ENCODE results near the gene CASTOR1. TPM values are rescaled to one million over a fixed set of nuclear protein-coding genes. Genes with fewer than 3 reads are reported as not detected.

The CASTOR1 gene
- total and polyA plus RNA-seq, 2 donors (not counting 3 experiments of a cell fraction or from before 2014, with no cell fraction given), result 8.1 to 26.8 TPM

GRCh38 chr22:30260682-30261081 is 28.6 kb downstream of the CASTOR1 start:
- FAIRE-seq, result no peak
- no peaks in the 10 kb centered on the region for H3K79me2 ChIP-seq (ENCODE audit: control insufficient read depth, insufficient read depth, low read length)

More at GRCh38 chr22:30260682-30261081, 28.6 kb downstream of the CASTOR1 start:
- DNase-seq (ENCODE audit: low read depth, low spot score), result no peak
- no peak overlapping the region for H3K27ac ChIP-seq (ENCODE audit: insufficient read depth, low read depth, low read length)
- H3K27me3 ChIP-seq (ENCODE audit: control insufficient read depth in 2 of 2, insufficient read depth in 2 of 2, low read length in 2 of 2), result no peaks in the 10 kb centered on the region
- H3K4me2 ChIP-seq (ENCODE audit: insufficient read depth, low read length), result no peak overlapping the region
- no peaks in the 10 kb centered on the region for H3K36me3 ChIP-seq (ENCODE audit: control insufficient read depth in 2 of 2, extremely low read depth in 1 of 2, insufficient read depth in 2 of 2, low read length in 2 of 2)
- no peak overlapping the region for H3K4me3 ChIP-seq (replicated peaks in 1 of 3; ENCODE audit: insufficient read depth in 1 of 3, low read depth in 1 of 3, low read length in 3 of 3)
- dilution Hi-C loops (cut with MboI; ENCODE audit: extremely low pct_ligation_motif_present, low sequenced_read_pairs), result no loop called here
- ChIA-PET POLR2A (no interaction called here), CTCF (interaction anchor here (0.8 to 3.7 kb wide), 6 partner anchors 10 to 131 kb away, joined by 3 to 56 read pairs (median 4); partner anchors contain the start of genes RNF215 and TBC1D10A)
- H3K9ac ChIP-seq (replicated peaks; ENCODE audit: extremely low read depth, insufficient read depth, low read length), result no peak overlapping the region
- peaks cover 10% of the 10 kb centered on the region for H3K4me1 ChIP-seq (ENCODE audit: control insufficient read depth, extremely low read depth, insufficient read depth, low read length)
- BruUV-seq (replicated peaks), result no TSS peak
- intact Hi-C loops (cut with micrococcal nuclease), result no loop called here
- H3K9me1 ChIP-seq (replicated peaks; ENCODE audit: control insufficient read depth, extremely low read depth, insufficient read depth, low read length), result no peaks in the 10 kb centered on the region
- no peaks in the 10 kb centered on the region for H3K9me3 ChIP-seq (replicated peaks; ENCODE audit: control insufficient read depth, insufficient read depth, low read length)
- H4K20me1 ChIP-seq (replicated peaks; ENCODE audit: control insufficient read depth, extremely low read depth, insufficient read depth, low read length), result no peaks in the 10 kb centered on the region
- TF ChIP-seq JUN (IDR thresholded peaks at IDR 0.05; ENCODE audit: borderline replicate concordance, insufficient read depth, insufficient read length, low read depth), result no peak
- no peak for TF ChIP-seq POLR2A (IDR thresholded peaks at IDR 0.05; ENCODE audit: low read depth, low read length)
- no peak for TF ChIP-seq GATA2 (IDR thresholded peaks at IDR 0.05; ENCODE audit: insufficient read depth, insufficient read length, low read depth, low read length)
- no peak for TF ChIP-seq POLR2AphosphoS5 (IDR thresholded peaks at IDR 0.05; ENCODE audit: insufficient read depth, low read depth, low read length)
- no peak for TF ChIP-seq FOS (IDR thresholded peaks at IDR 0.05; ENCODE audit: borderline replicate concordance, insufficient read depth, low read length)
- TF ChIP-seq MAX (IDR thresholded peaks at IDR 0.05; ENCODE audit: insufficient read depth, insufficient read length), result no peak
- no peak for TF ChIP-seq MYC (IDR thresholded peaks at IDR 0.05; ENCODE audit: low read depth, low read length)
- TF ChIP-seq EZH2 (IDR thresholded peaks at IDR 0.05; ENCODE audit: borderline replicate concordance, low read depth, low read length, severe bottlenecking), result no peak
- no peak for TF ChIP-seq CTCF (IDR thresholded peaks at IDR 0.05; ENCODE audit: extremely low read depth in 1 of 2, insufficient read depth in 1 of 2, low read depth in 1 of 2, low read length in 2 of 2)
- H2AFZ ChIP-seq (ENCODE audit: low read depth, low read length), result no peak overlapping the region

All from endothelial cell of umbilical vein (primary cell).